ENCODE results near the gene TAGLN2. TPM values are rescaled to one million over a fixed set of nuclear protein-coding genes. Genes with fewer than 3 reads are reported as not detected.

The TAGLN2 gene
- total RNA-seq, 1 donor from 2014 or later = 435 TPM

DNA sequence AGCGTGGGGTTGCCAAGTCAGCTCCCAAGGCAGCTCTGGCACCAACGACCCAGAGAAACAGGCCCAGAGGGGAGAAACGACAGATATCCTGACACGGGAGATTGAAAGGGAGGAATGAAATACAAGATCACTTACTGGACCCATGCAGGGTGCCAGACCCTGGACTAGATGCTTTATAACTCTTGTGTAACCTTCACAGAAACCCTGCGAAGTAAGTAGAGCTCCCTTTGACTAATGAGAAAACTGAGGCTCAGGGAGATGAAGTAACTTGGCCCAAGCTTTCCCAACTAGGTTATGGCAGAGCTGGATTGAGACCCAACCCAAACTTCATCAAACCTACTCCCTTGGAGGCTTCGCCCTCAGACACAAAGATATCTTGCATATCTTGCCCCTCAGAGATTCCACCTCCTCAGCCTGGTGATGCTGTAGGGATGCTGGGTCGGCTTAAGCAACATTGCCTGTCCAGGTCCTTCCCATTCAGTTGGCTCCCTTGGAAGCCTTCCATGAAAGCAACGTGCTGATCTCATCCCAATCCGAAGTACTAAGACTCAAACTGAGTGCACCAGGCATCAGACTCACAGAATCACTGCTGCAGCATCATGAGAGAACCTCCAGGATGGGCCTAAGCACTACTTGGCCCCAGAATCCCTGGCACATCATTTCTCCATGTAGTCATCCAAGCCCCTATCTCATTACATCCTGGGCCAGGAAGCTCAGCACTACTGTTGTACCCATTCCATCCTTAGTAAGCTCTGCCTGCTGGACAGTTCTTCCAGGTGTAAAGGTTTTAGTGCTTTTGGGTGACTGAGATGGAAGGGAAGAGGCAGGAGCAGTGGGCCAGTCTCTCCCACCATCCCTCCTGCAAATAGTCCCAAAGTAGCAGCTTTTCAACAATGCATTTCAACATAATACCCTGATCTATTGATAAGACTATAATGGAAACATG is 21.2 kb upstream of the TAGLN2 start:
- peaks cover 11% of the 10 kb centered on the region for H3K4me1 ChIP-seq
- no peaks in the 10 kb centered on the region for H3K9me3 ChIP-seq
- H3K27me3 ChIP-seq = peaks cover 8% of the 10 kb centered on the region
- TF ChIP-seq, protein P1, sequence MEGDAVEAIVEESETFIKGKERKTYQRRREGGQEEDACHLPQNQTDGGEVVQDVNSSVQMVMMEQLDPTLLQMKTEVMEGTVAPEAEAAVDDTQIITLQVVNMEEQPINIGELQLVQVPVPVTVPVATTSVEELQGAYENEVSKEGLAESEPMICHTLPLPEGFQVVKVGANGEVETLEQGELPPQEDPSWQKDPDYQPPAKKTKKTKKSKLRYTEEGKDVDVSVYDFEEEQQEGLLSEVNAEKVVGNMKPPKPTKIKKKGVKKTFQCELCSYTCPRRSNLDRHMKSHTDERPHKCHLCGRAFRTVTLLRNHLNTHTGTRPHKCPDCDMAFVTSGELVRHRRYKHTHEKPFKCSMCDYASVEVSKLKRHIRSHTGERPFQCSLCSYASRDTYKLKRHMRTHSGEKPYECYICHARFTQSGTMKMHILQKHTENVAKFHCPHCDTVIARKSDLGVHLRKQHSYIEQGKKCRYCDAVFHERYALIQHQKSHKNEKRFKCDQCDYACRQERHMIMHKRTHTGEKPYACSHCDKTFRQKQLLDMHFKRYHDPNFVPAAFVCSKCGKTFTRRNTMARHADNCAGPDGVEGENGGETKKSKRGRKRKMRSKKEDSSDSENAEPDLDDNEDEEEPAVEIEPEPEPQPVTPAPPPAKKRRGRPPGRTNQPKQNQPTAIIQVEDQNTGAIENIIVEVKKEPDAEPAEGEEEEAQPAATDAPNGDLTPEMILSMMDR (IDR thresholded peaks at IDR 0.05) = no peak
- H3K4me3 ChIP-seq = peak overlapping the region; percentile 53
- H3K27ac ChIP-seq = no peak overlapping the region
- H3K36me3 ChIP-seq = no peaks in the 10 kb centered on the region
- no peak for ATAC-seq
- intact Hi-C loops (cut with DNase I) = no loop called here
- no peak for DNase-seq

- intact Hi-C loops (cut with DNase I) = no loop called here
- TF ChIP-seq, protein P1 (IDR thresholded peaks at IDR 0.05) = peak; percentile 55
- ATAC-seq (peak; percentile 86), DNase-seq (peak; percentile 88)
- Histone ChIP-seq H3K4me3 (peak within 1 kb of the TSS; percentile 53), H3K27me3 (peaks cover 8% of the 10 kb centered on the region), H3K4me1 (peaks cover 11% of the 10 kb centered on the region), H3K27ac (peak within 1 kb of the TSS; percentile 17), H3K9me3 (no peaks in the 10 kb centered on the region), H3K36me3 (no peaks in the 10 kb centered on the region)
Observed at GRCh38 chr1:159945483-159946241, 20.4 kb upstream of the TAGLN2 start, which contains the start of gene IGSF9. TSS of gene IGSF9 (minus strand) at chr1:159945613. CDS start at chr1:159943454, 2,159 bp downstream.

DNA sequence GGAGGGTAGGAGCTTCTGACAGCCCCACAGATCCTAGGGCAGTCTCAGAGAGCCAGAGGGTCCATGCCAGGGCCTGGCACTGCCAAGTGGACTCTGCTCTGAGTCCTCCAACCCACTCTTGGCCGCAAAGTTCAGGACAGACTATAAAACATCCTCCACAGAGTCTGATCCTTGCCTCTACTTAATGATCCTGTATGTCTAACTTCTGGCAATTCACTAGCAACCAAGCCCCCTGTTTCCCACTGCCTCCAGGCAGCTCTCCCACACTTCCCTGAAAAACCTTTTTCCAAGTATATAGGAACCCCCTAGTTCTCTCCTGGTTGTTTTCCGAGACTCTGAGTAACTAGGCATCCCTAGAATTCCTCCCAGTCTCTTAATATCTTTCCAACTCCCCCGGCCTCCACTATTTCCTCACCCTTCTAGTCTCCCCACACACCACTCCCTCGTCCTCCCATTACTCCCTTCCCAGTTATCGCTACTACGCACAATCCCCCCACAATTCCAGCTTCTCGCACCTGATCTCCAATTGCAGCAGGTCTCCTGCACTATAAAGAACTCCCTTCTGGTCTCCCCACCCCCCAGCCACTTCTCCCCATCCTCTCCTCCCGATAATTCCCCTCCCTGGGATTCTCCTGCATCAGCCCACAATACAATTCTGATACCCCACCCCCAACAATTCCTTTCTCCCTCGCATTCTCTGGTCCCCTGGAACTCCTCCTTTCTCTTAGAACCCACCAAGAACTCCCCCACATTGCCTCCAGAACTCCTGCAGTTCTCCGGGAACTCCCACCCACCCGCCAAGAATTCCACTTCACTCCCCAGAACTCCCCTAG is 19.5 kb upstream of the TAGLN2 start:
- Histone ChIP-seq H3K36me3 (no peaks in the 10 kb centered on the region), H3K27me3 (peaks cover 8% of the 10 kb centered on the region), H3K9me3 (no peaks in the 10 kb centered on the region), H3K27ac (no peak overlapping the region), H3K4me3 (peak overlapping the region; percentile 53), H3K4me1 (peaks cover 11% of the 10 kb centered on the region)
- ATAC-seq (no peak), DNase-seq (no peak)
- TF ChIP-seq, protein P1 (IDR thresholded peaks at IDR 0.05) = no peak
- intact Hi-C loops (cut with DNase I) = no loop called here

- Histone ChIP-seq H3K4me3 (no peak overlapping the region), H3K9me3 (no peaks in the 10 kb centered on the region), H3K27me3 (peaks cover 8% of the 10 kb centered on the region), H3K27ac (no peak overlapping the region), H3K4me1 (peaks cover 11% of the 10 kb centered on the region), H3K36me3 (no peaks in the 10 kb centered on the region)
- DNase-seq = peak; percentile 3
- no peak for ATAC-seq
- intact Hi-C loops (cut with DNase I) = no loop called here
- TF ChIP-seq, protein P1 (IDR thresholded peaks at IDR 0.05) = no peak
Observed at GRCh38 chr1:159943908-159944622, 18.8 kb upstream of the TAGLN2 start.

- Histone ChIP-seq H3K9me3 (no peaks in the 10 kb centered on the region), H3K27ac (no peak overlapping the region), H3K4me3 (no peak overlapping the region), H3K36me3 (no peaks in the 10 kb centered on the region), H3K4me1 (peaks cover 11% of the 10 kb centered on the region), H3K27me3 (peaks cover 8% of the 10 kb centered on the region)
- peak; percentile 26 for DNase-seq
- intact Hi-C loops (cut with DNase I) = no loop called here
- TF ChIP-seq, protein P1 (IDR thresholded peaks at IDR 0.05) = no peak
- ATAC-seq = no peak
Observed at GRCh38 chr1:159943278-159943640, 18.0 kb upstream of the TAGLN2 start.
